GM18502 (cell line): ENCODE results near the gene DCST2.

Source experiments
- ATAC-seq: cut with Tn5 transposase; IDR thresholded peaks from one replicate; pipeline ENCODE4 v1.9.1; 2021; ENCODE audit warnings: mild to moderate bottlenecking; ENCODE audit not compliant: unreplicated experiment, poor library complexity

Gene DCST2

DNA sequence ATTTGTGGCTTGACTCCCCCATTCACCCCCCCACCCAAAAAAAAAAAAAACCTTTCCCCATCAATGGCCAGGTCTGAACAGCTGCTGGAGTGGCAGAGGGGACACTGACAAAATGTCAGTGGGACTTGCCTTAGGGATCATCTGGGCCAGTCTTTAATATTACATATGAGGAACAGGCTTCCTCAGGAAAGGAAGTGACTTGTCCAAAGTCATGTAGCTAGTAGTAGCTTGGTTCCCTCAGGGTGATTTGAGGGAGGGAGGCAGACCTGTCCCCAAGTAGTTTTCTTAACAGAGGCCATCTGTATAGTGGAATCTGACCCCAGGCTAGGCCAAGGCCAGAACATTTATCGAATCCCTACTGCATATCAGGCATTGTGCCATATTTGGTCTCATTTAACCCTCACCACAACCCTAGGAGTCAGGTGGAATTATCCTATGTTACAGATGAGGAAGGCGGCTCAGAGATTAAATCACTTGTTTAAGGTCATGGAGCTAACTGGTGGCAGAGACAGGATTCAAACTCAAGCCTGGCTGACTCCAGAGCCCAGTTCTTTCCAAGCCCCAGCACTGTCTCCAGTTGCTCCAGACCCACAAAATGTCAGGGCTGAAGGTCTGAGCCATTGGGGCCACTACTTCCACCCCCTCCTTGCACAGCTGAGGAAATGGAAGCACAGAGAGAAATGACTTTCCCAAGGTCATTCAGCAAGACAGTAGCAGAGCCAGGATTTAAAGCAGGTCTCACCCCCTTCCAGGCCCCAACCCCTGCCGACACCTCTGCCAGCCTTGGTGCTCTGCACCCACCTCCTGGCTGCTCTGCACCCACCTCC, 20.6 kb downstream of the DCST2 start:
- ATAC-seq = no peak

DNA sequence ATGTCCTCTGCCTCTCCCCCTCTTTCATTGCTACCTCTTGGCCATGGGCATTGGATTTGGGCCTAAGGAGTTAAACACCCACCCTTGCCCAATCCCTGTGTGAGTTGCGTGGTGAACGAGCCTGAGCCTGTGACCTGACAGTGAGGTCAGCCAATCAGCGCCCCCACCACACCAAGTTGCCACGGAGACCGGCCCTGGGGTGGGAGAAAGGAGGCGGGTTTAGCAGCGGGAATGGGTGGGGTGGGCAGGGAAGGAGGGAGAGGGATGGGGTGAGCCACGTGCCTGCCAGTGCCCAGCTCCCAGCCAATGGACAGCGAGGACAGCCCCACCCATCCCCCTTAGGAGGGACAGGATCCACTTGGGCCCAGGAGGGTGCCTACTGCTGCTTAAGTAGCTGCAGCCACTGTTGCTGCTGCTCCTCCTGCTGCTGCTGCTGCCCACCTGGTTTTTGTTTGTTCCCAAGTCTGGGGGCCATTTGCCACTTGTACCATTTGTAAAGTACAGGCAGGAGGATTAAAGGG, 21.5 kb downstream of the DCST2 start:
- ATAC-seq = no peak

DNA sequence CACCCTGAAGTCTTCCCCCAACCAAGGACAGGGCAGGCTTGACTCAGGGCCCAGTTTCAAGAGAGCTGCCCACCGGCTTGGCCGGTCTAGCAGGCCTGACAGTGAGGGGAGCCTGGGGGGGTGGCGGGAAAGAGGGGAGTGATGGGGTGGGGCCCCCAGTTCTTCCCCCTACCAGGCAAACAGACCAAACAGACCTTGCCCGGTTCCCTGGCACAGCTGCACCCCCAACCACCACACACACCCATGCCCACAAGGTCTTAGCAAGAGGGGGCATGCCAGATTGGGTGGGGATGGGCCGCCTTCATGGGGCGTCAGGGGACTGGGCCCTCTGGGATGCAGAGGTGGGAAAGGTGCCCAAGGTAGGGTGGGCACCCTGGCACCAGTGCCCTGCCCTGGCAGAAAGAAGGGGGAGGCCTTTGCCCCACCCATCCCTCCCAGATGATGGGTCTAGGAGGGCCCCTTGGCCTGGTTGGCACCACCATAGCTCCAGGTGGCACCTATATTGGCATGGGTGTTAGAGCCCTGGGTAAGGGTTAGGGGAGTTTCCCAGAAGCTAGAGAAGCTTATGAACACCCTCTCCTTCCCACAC, 22.1 kb downstream of the DCST2 start:
- ATAC-seq = no peak

DNA sequence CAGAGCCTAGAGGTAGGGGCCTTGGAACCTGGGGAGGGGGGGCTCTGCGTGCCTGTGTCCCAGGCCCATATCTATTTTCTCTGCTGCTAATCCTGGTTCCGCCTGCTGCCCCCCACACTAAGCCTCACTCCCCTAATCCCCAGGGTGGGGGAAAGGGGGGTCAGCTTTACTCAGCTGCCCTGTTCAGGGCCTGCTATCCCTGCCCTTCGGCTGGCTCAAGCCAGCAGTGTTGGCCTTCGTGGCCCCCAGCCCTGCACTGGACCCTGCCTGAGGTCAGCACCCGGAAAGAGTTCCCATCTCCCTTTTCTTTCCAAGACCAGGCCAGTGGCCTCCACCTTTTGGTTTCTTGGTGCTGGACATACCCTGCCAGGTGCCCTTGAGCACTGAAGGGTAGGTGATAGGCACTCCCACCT, 22.6 kb downstream of the DCST2 start:
- no peak for ATAC-seq

DNA sequence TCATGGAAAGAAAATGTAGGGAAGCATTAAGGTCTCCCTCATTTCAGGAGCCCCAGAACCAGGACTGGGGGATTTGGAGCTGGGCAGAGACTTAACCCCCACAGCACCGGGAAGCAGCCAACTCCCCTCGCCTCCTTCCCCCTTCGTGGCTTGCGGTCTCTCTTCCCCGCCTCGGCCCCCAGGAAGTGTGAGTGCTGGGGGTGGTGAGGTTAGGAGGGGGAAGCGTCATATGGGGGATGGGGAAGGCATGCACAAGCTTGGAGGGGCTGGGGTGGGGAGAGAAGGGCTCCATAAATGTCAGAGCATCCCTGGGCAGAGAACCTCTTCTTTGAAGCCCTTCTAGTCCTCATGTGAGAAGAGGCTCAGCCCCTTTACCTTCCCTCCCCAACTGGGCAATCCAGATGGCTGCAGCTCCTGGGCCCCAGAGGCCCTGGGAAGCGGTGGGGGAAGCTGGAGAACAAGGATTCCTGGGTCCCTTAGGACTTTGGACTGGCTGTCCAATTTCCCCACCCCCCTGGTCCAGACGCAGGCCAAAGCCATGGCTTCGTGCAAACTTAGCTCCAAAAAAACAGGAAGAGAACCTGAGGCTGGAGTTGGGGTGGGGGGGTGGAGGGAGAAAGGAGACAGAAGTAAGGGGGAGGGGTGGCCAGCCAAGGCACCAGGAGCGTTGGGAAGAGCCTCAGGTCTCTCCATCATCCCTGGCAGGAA, 23.2 kb downstream of the DCST2 start:
- no peak for ATAC-seq

DNA sequence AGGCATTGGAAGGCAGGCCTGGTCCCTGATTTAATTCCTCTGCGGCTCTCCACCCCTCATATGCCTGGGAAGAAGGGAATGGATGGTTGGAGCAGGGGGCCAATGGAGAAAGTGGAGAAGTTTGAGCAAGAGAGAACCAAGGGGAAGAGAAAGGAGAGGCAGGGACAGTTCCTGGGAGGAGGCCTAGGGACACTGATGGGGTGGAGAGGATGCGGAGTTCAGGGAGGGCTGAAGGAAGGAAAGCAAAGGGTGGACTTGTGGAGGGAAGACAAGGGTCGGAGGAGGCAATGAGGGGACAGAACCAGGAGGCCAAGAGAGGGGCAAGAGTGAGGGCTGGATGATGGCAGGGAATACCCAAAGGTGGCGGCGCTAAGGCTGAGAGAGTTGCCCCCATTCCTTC, 23.8 kb downstream of the DCST2 start:
- no peak for ATAC-seq

DNA sequence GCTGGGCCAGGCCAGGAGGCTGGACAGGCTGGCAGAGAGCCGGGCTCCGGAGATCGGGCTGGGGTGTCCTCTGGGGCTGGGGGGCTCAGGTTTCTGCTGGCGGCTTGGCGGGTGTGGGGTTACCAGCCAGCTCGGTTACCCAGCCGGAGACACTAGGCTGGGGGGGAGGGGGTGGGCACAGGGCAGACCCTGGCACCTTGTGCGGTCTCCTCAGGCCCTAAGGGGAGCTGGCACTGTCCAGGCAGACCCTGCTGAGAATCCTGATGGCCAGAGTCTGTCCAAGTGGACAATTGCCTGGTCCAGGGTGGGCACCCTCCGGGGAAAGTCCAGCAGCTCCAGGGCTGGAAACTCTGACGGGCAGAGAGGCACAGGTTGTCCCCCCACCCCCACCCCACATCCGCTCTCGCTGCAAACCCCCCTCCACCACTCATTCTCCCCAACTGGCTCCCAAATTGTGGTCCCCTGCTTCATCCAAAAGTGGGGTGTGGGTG, 24.3 kb downstream of the DCST2 start:
- no peak for ATAC-seq

DNA sequence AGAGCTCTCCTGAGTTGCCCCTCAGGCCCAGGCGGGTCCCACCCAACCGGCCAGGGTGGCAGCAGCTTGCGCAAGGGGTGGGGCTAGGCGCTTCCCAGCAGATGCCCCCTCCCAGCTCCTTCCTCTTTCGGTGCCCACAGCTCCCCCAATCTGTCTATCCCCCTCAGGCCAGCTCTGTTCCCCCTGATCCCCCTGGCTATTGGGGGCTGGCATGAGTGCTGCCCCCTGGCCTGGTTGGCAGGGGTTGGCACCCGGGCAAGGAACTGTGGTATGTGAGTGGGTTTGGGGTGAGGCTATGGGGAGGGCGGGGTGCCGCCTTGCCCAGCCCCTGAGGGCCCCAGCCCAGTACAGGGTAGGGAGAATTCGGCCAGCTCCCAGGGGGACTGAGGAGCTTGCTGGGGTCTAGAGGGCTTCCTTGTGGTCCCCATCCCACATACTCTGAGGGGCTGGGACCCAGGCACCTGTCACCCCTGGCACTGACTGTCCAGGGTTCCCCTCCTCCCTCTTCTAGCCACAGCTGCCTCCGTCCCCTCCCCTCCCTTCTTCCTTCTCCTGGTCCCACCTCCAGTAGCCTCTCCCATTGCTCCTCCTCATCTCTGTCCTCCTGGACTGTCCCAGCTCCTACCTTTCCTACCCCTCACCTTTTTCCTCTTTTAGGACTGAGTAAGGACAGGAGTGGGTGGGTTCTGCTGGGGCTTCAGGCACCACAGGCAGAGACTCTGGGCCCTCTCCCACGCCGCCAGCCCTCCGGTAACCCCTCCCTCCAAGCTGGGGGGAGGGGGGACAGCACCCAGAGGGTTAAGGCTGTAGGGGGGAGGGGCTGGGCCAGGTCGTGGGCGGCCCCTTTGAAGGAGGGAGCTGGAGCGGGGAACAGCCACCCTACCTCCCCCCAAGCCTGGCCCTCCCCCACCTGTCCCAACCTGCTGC, 25.3 kb downstream of the DCST2 start:
- no peak for ATAC-seq

DNA sequence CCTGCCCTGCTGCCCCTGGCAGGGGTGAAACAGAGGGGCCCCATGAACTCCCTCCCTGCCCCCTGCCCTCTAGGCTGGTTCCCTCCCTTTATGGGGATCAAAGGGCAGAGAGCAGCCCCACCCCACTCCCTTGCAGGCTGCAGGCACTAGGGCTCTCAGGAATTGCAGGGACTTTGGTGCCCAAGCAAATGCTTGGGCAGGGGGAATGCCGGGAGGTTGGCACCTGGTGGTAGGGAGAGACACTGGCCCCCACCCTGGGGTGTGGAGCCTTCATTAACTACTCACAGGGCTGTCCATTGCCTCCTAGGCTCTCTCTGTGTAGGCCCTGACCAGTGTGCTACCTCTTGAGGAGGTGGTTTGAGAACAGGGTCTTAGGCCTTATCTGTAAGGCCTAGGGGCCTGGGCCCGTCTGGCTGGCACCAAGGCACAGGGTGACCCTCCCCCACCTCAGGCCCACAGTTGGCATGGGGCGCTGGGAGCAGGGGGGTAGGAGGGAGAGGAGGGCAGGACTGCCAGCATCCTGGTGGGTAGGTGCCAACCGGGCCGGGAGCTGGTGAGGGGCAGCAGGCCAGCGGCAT, 26.2 kb downstream of the DCST2 start:
- no peak for ATAC-seq

DNA sequence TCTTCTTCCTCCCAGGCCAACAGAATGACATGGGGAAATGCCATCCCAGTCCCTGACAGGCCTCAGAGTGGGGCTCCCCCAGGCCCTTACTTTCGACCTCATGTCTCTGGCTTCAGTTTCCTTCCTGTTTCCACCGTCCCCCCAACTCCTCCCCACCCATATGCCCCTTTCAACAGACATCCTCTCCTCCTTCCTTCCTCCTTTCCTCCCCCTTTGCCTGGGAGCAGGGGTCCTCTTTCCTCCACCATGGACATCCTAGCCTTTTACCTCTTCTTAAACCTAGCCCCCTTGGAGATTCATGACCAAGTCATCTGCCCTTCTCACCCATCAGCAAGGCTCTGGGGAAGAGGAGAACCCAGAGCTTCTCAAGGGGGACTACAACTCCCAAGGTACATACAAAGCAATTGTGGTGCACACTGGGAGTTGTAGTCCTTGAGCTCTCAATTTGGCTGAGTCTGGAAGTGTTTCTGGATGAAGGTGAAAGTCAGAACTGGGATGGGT, 26.9 kb downstream of the DCST2 start:
- no peak for ATAC-seq

DNA sequence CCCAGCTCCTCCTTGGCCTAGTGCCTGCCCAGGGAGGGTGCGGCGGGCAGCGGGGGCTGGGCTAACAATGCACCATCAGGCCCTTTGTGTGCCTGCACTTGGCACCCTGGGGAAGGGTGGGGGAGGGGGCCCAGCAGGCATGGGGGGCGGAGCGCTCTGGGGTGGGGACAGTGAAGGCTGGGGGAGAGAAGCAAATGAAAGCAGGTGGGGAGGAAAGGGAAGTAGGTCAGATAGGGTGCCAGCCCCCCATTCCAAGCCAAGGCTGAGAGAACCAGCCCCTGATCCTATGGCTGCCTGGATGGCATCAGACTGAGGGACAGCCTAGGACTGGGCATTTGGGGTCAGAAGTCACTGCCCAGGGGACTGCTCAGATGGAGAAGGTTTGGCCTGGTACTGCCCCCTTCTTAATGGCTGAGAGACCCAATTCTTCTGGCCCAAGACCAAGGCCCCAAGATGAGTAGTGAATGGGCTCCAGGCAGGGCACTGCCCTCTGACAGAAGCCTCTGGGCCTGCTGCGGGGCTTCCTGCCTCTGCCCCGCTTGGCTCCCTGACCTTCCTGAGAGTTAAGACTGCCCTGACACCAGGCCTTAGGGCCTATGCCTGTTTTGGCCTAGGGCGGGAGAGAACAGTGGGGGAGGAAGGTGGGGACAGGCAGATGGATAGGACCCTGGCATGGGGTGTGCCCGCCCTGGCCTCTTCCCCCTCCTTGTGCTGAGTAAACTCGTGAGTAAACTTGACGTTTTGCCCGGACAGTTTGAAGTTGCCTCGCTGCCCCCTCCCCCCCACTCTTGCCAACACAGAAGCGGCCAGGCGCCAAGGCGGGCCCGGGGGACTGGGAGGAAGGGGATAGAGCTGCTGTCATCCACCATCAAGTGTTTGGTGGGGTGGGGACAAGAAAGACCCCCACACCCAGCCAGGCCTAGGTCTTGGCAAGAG, 28.2 kb downstream of the DCST2 start:
- ATAC-seq = no peak

DNA sequence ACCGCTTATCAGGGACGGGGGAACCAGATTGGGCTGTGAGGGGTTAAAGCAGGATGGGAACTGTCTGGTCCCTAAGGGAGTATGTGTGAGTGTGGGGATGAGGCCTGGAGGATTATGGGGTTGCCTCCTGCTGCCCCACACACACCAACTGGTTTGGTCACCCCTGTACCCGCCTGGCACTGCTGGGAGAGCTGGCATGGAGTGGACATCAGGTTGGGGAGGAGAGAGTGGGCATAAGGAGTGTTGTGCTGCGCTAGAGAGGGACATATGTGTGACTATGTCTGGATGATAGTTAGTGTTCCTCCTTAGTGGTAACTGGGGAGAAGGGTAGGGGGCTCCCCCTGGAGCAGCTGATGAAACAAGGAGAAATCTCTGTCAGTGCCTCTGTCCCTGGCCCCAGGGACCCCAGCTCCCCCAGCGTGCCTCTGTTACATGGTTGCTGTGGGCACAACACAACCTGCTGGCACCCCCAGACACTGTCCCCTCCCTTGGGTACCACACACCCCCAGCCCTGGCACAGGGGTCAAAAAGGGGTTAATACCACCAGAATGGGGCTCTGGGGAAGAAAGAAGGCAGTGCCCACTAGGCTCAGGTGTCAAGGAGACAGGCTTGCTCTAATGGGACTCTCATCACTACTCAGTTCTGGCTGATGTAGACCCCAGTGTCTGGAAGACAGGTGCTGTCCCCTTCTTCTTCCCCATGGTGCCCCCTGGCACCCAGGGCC, 29.1 kb downstream of the DCST2 start:
- ATAC-seq = no peak

DNA sequence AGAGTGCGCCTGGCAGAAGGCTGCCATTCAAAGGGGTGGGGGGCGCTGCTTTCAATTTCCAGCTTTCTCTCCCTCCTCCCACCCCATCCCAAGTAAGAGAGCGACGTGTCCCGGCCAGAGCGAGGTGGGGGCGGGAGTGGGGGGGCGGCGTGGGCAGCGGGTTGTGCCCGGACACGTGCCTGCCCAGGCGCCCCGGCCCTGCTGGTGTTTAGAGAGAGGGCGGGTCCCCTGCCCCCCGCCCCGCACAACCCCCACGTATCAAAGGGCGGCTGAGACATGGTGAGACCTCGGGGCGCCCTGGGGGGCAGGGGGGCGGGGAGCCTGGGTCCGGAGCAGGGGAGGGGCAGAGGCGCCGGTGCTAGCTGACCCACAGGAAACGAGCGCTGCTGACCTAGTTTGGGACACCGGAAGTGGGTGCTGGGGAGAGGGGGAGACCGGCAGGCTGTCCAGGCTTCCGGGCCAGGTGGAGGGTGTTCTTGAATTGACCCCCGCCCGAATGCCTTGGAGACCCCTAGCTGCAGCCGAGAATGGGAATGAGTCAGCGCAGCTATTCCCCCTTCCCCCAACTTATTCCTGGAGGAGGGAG, 29.7 kb downstream of the DCST2 start:
- no peak for ATAC-seq

DNA sequence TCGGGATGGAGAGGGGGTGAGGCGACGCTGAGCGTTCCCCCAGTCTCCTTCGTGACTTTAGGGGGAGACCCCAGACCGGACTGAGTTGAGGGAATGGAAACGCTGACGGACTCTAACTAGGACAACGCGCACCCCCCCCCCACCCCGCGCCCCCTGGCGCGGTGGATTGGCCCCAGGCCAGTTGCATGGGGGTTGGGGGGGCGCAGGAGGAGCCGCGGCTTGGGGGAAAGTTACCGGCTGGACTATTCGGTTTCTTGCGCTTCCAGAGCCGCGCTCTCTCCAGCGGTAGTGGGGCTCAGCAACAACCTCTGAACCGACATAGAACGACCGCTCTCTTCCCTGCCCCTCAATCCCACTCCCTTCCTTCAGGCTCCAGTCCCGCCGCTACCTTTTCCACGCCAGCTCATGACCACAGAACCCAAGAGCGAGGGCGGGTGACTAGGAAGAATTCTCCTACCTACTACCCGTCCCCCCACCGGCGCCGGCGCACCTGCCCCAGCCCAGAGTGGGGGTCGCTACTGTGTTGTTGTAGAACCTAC, 30.3 kb downstream of the DCST2 start:
- no peak for ATAC-seq

DNA sequence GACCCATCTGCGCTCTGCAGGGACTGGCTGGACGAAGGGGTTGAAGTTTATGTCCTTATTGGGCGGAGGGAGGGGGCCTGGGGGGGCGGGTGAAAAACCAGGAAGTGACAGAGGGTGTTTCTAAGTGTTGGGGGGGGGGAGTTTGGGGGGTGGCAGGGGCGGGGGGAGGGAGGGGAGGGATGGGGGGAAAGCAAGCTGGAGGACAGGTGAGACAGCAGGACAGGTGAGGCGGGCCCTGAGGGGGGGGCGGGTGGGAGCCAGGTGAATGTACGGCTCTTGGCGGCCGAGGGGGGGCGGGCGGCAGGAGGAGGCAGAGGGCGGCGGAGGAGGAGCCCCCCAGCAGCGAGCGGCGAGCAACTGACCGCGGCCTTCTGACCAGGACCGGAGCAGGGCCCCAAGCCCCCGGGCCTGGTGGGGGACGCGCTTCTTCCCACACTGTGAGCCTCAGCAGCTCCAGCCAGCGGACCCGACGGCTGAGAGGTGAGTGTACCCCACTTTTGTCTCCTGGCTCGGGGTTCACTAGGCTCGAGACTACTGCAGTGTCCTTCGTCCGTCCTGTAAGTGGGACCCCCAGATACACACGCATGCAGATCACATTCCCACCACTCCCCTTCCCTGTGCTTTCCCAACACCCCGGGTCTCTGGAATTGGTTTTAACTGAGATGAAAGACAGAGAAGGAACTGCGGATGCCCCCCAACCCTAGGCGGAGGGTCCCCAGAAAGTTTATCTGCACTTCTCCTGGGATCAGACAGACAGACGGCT, 30.9 kb downstream of the DCST2 start, which contains the start of gene ZBTB7B:
TSS of gene ZBTB7B (plus strand) at position 339 of the 763 bp plus-strand sequence. CDS start 11,859 bp downstream, outside the sequence.
- ATAC-seq = no peak
